ENCODE data around the gene SLC26A1. TPM values are rescaled to one million over a fixed set of nuclear protein-coding genes. Genes with fewer than 3 reads are reported as not detected.

SLC26A1 gene
- total RNA-seq, 2 donors from 2014 or later, result 1.6 TPM

GRCh38 chr4:1024882-1025545, 31.8 kb upstream of the SLC26A1 start:
- Histone ChIP-seq H3K9me3 (no peaks in the 10 kb centered on the region), H3K4me3 (no peak overlapping the region), H3K27me3 (no peaks in the 10 kb centered on the region), H3K27ac (no peak overlapping the region), H3K36me3 (replicated peaks in 1 of 2; ENCODE audit: insufficient read depth in 1 of 2, low read depth in 2 of 2) (peaks cover 4 to 5% of the 10 kb centered on the region in 2 donors), H3K4me1 (peaks cover 13% of the 10 kb centered on the region)
- no peak for TF ChIP-seq POLR2A (IDR thresholded peaks at IDR 0.05)
- TF ChIP-seq CTCF (IDR thresholded peaks at IDR 0.05), result no peak
- intact Hi-C loops (cut with DNase I), result no loop called here
- DNase-seq, result no peak
- 94 to 95% methylated on average over 25 to 27 of the region's 32 CpGs for WGBS, 2 donors
- ATAC-seq, result no peak

GRCh38 chr4:1023895-1024740, 30.9 kb upstream of the SLC26A1 start:
- WGBS, 2 donors, result 97 to 98% methylated on average over 44 to 63 of the region's 83 CpGs
- no peaks in the 10 kb centered on the region for H3K27me3 ChIP-seq
- peaks cover 4 to 5% of the 10 kb centered on the region in 2 donors for H3K36me3 ChIP-seq (replicated peaks in 1 of 2; ENCODE audit: insufficient read depth in 1 of 2, low read depth in 2 of 2)
- H3K27ac ChIP-seq, result no peak overlapping the region
- ATAC-seq, result no peak
- intact Hi-C loops (cut with DNase I), result no loop called here
- no peak overlapping the region for H3K4me3 ChIP-seq
- no peak for DNase-seq
- H3K9me3 ChIP-seq, result no peaks in the 10 kb centered on the region
- TF ChIP-seq CTCF (IDR thresholded peaks at IDR 0.05) (no peak), POLR2A (IDR thresholded peaks at IDR 0.05) (no peak)
- H3K4me1 ChIP-seq, result peaks cover 12% of the 10 kb centered on the region

- Histone ChIP-seq H3K9me3 (no peaks in the 10 kb centered on the region), H3K4me3 (no peak overlapping the region), H3K36me3 (replicated peaks in 1 of 2; ENCODE audit: insufficient read depth in 1 of 2, low read depth in 2 of 2) (peaks cover 4 to 5% of the 10 kb centered on the region in 2 donors), H3K27ac (no peak overlapping the region), H3K4me1 (peaks cover 12% of the 10 kb centered on the region), H3K27me3 (no peaks in the 10 kb centered on the region)
- ATAC-seq (no peak), DNase-seq (no peak)
- 94 to 100% methylated on average over 6 to 16 of the region's 20 CpGs for WGBS, 2 donors
- intact Hi-C loops (cut with DNase I), result no loop called here
- no peak for TF ChIP-seq CTCF (IDR thresholded peaks at IDR 0.05)
- TF ChIP-seq POLR2A (IDR thresholded peaks at IDR 0.05), result no peak
Observed at GRCh38 chr4:1023075-1023640, 30.0 kb upstream of the SLC26A1 start.

GRCh38 chr4:1022739-1023066, 29.5 kb upstream of the SLC26A1 start:
- Histone ChIP-seq H3K36me3 (replicated peaks in 1 of 2; ENCODE audit: insufficient read depth in 1 of 2, low read depth in 2 of 2) (peaks cover 4 to 5% of the 10 kb centered on the region in 2 donors), H3K27ac (no peak overlapping the region), H3K4me3 (no peak overlapping the region), H3K4me1 (peaks cover 12% of the 10 kb centered on the region), H3K9me3 (no peaks in the 10 kb centered on the region), H3K27me3 (no peaks in the 10 kb centered on the region)
- ATAC-seq (no peak), DNase-seq (no peak)
- WGBS, 2 donors, result 89 to 92% methylated on average over 15 to 19 of the region's 19 CpGs
- no peak for TF ChIP-seq CTCF (IDR thresholded peaks at IDR 0.05)
- TF ChIP-seq POLR2A (IDR thresholded peaks at IDR 0.05), result no peak
- intact Hi-C loops (cut with DNase I), result no loop called here

Data from body of pancreas (tissue), 4 donors.